Mucosa of descending colon (tissue), 3 donors: ENCODE data around the gene ZNF618. TPM values are rescaled to one million over a fixed set of nuclear protein-coding genes. Genes with fewer than 3 reads are reported as not detected.

Source experiments
- ATAC-seq: fragments of 200-7000 bp; cut with Tn5 transposase; one replicate; pipeline ENCODE4 v1.9.1; 2020; ENCODE audit warnings: mild to moderate bottlenecking, moderate library complexity
- DNase-seq, 3 donors: peaks; one replicate each; pipeline ENCODE4 v3.0.0-alpha.2; 2020
- H3K36me3 ChIP-seq: fragments of 200-600 bp; one replicate; pipeline ENCODE4 v1.8.0; 2021; ENCODE audit warnings: low read depth, mild to moderate bottlenecking
- H3K4me1 ChIP-seq: fragments of 200-600 bp; one replicate; pipeline ENCODE4 v1.8.0; 2021; ENCODE audit warnings: low read depth, mild to moderate bottlenecking
- H3K4me3 ChIP-seq: fragments of 200-600 bp; one replicate; pipeline ENCODE4 v1.8.0; 2021; ENCODE audit warnings: mild to moderate bottlenecking
- H3K9me3 ChIP-seq: fragments of 200-600 bp; one replicate; pipeline ENCODE4 v1.8.0; 2021; ENCODE audit warnings: mild to moderate bottlenecking
- CTCF ChIP-seq: fragments of 200-600 bp; IDR thresholded peaks from one replicate; pipeline ENCODE4 v1.8.0; 2022; ENCODE audit warnings: antibody characterized with exemption, mild to moderate bottlenecking
- intact Hi-C, 2 donors: fragments of 100-400 bp; cut with DNase I in 1 of 2; cut with micrococcal nuclease in 1 of 2; formaldehyde crosslinking; loops; one replicate each; pipeline versions ENCODE4 v1.11.0 to v1.11.1; 2022; cut with DNase I, micrococcal nuclease
- total RNA-seq, 3 donors: library from RNA; stranded (reverse); fragmentation: NEBNext Ultra II Directional in 2 of 3; extraction: Animal tissue kit (Norgen Biotek cat#: 25700) in 2 of 3; gene quantifications; one replicate each; pipeline versions ENCODE4 v1.2.1 to v1.2.4, GENCODE V29; 2021 to 2023
- donor health status: DM: no; HTN: no; CAD: no; lungs with moderate emphysema.
- donor health status: DM: no; HTN: no; CAD: no.
- donor health status: DM: no; HTN: yes; CAD: no.

ZNF618 gene
- total RNA-seq, 3 donors from 2014 or later = 2.7 to 6.2 (median 3.7) TPM

GRCh38 chr9:113963696-113964494 is 87.8 kb downstream of the ZNF618 start:
- intact Hi-C loops = no loop called here
- no peak for ATAC-seq
- DNase-seq = no peak
- H3K4me1 ChIP-seq = peaks cover 13% of the 10 kb centered on the region
- H3K9me3 ChIP-seq = no peaks in the 10 kb centered on the region
- H3K4me3 ChIP-seq = no peak overlapping the region
- no peak for TF ChIP-seq CTCF
- H3K36me3 ChIP-seq = no peaks in the 10 kb centered on the region

- Histone ChIP-seq H3K4me3 (no peak overlapping the region), H3K9me3 (no peaks in the 10 kb centered on the region), H3K4me1 (peaks cover 13% of the 10 kb centered on the region), H3K36me3 (no peaks in the 10 kb centered on the region)
- no peak for TF ChIP-seq CTCF
- ATAC-seq (no peak), DNase-seq (no peak)
- intact Hi-C loops = no loop called here
These were observed 88.5 kb downstream of the ZNF618 start for GRCh38 chr9:113964495-113965170.

GRCh38 chr9:113966394-113966793 is 90.3 kb downstream of the ZNF618 start:
- DNase-seq = peak; percentile 81 to 91 (median 86)
- H3K4me1 ChIP-seq = peaks cover 13% of the 10 kb centered on the region
- ATAC-seq = peak; percentile 100
- intact Hi-C loops = no loop called here
- H3K9me3 ChIP-seq = no peaks in the 10 kb centered on the region
- H3K4me3 ChIP-seq = no peak overlapping the region
- no peaks in the 10 kb centered on the region for H3K36me3 ChIP-seq
- TF ChIP-seq CTCF = no peak

- intact Hi-C loops = no loop called here
- H3K4me3 ChIP-seq = no peak overlapping the region
- no peak for DNase-seq
- no peaks in the 10 kb centered on the region for H3K9me3 ChIP-seq
- ATAC-seq = peak; percentile 3
- H3K36me3 ChIP-seq = no peaks in the 10 kb centered on the region
- no peak for TF ChIP-seq CTCF
- H3K4me1 ChIP-seq = peaks cover 13% of the 10 kb centered on the region
These were observed 91.3 kb downstream of the ZNF618 start for GRCh38 chr9:113967380-113967779.

GRCh38 chr9:113969343-113969742 is 93.2 kb downstream of the ZNF618 start:
- no peak overlapping the region for H3K4me3 ChIP-seq
- H3K9me3 ChIP-seq = no peaks in the 10 kb centered on the region
- intact Hi-C loops = no loop called here
- ATAC-seq (no peak), DNase-seq (no peak)
- H3K36me3 ChIP-seq = no peaks in the 10 kb centered on the region
- H3K4me1 ChIP-seq = peaks cover 18% of the 10 kb centered on the region
- no peak for TF ChIP-seq CTCF
